ENCODE results near the gene KIAA1328.

- no peak for TF ChIP-seq CTCF (IDR thresholded peaks at IDR 0.05)
- TF ChIP-seq POLR2A (IDR thresholded peaks at IDR 0.05) = no peak
Measured at GRCh38 chr18:36905571-36905970, 76.6 kb downstream of the KIAA1328 start.

Measured in lower leg skin (tissue), 3 donors.